H54 (cell line): ENCODE measurements around the gene TRAPPC6A.

Source experiments
- DNase-seq: peaks from one replicate; pipeline ENCODE4 v3.0.0; 2011; ENCODE audit warnings: low spot score, mixed read lengths; ENCODE audit not compliant: insufficient read length
- FAIRE-seq: peaks from 3 replicates; lab custom pipeline; 2011; peaks lifted over from hg19 to GRCh38; lab: Jason Lieb, UNC
- POLR2A ChIP-seq: IDR thresholded peaks from 2 replicates; pipeline ENCODE4 v1.6.1; 2011; ENCODE audit warnings: low read depth, mild to moderate bottlenecking, low read length

The TRAPPC6A gene

DNA sequence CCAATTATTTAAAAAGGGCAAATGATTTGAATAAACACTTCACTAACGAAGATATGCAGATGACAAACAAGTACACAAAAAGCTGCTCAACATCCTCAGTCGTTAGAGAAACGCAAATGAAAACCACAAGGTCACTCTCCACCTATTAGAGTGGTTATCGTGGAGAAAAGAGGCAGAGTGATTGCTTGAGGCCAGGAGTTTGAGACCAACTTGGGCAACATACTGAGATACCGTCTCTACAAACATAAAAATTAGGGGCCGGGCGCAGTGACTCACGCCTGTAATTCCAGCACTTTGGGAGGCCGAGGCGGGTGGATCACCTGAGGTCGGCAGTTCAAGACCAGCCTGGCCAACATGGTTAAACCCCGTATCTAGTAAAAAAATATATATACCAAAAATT, 27.8 kb upstream of the TRAPPC6A start:
- no peak for DNase-seq
- no peak for TF ChIP-seq POLR2A
- no peak for FAIRE-seq

DNA sequence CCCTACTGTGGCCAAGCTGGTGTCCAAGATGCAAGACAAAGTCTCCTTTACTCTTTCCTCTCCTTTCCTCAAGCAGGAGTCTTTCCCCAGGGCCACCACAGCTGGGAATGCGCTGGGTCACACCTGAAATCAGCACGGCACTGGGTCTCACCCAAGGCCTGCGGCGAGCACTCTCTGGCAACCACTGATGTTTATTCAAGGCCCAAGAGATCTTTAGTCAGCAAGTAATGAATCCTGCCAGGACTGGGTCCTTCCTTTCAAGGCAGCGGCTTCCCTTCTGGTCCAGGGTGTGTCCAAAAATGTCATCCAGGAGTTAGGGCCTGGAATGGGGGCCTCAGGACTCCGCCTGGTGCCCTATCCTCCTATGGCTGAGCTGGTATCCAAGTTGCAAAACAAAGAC, 24.6 kb upstream of the TRAPPC6A start:
- no peak for DNase-seq
- TF ChIP-seq POLR2A = no peak
- FAIRE-seq = no peak

DNA sequence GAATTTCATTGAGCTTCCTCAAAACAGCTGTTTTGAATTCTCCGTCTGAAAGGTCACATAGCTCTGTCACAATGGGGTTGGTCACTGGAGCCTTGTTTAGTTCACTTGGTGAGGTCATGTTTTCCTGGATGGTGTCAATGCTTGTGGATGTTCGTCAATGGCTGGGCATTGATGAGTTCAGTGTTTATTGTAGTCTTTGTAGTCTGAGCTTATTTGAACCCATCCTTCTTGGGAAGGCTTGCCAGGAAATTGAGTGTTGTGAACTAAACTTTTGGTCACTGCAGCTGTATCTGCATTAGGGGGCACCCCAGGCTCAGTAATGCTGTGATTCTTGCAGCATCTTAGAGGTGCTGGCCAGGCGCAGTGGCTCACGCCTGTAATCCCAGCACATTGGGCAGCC, 22.5 kb upstream of the TRAPPC6A start:
- FAIRE-seq (no peak), DNase-seq (no peak)
- TF ChIP-seq POLR2A = no peak

DNA sequence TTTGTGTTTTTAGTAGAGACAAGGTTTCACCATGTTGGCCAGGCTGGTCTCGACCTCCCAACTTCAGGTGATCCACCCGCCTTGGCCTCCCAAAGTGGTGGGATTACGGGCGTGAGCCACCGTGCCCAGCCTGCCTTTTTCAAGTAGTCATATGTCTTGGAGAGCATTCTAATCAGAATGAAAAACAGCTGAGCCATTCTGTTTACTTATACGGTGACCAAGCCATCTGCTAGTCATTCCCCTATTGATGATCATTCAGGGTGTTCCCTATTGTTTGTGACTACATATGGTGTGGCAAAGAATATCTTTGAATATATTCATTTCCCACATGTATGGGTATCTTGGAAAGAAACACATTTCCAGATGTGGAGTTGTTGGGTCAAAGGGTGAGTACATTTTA, 17.7 kb upstream of the TRAPPC6A start:
- no peak for TF ChIP-seq POLR2A
- FAIRE-seq = no peak
- DNase-seq = no peak

DNA sequence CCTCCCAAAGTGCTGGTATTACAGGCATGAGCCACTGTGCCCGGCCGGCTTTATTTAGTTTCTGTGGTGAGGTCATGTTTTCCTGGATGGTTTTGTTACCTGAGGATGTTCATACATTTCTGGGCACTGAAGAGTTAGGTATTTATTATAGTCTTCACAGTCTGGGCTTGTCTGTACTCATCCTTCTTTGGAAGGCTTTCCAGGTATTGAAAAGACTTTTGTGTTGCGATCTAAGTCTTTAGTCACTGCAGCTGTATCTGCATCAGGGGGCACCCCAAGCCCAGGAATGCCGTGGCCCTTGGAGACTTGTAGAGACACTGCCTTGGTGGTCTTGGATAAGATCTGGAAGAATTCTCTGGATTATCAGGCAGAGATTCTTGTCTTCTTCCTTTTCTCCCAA, 13.3 kb upstream of the TRAPPC6A start:
- FAIRE-seq = no peak
- DNase-seq = no peak
- no peak for TF ChIP-seq POLR2A

DNA sequence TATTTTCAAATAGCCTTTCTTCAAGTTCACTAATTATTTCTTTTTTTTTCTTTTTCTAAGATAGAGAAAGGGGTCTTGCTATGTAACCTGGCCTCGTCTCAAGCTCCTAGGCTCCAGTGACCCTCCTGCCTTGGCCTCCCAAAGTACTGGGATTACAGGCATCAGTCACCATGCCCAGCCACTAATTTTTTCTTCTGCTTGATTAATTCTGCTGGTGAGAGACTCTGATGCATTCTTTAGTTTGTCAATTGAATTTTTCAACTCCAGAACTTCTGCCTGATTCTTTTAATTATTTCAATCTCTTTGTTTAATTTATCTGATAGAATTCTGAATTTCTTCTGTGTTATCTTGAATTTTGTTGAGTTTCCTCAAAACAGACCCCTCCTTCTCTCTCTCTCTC, 11.9 kb upstream of the TRAPPC6A start:
- no peak for TF ChIP-seq POLR2A
- FAIRE-seq = no peak
- no peak for DNase-seq

DNA sequence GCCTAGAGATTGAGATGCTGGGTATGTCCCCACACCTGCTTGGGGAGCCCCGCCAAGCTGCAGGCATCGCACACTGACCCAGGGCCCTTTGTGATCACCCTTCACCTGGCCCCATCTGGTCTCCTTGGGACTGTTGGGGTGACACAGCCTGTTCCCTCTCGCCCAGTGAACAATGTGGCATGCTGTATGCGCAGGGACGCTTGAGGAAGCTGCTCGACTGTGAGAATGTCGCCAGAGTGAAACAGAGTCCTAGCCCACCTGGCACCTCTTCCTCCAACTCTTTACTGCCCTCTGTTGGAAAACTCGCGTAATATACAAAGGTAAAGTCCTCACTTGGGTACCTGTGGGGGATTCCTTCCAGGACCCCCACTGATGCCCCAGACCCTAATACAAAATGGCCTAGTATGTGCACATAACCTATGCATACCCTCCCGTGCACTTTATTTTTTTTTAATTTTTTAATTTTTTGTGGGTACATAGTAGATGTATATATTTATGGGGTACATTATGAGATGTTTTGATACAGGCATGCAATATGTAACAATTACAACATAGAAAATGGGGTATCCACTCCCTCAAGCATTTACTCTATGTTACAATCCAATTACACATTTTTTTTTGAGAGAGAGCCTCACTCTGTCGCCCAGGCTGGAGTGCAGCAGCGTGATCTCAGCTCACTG, 9.5 kb upstream of the TRAPPC6A start:
- no peak for TF ChIP-seq POLR2A
- no peak for FAIRE-seq
- no peak for DNase-seq

DNA sequence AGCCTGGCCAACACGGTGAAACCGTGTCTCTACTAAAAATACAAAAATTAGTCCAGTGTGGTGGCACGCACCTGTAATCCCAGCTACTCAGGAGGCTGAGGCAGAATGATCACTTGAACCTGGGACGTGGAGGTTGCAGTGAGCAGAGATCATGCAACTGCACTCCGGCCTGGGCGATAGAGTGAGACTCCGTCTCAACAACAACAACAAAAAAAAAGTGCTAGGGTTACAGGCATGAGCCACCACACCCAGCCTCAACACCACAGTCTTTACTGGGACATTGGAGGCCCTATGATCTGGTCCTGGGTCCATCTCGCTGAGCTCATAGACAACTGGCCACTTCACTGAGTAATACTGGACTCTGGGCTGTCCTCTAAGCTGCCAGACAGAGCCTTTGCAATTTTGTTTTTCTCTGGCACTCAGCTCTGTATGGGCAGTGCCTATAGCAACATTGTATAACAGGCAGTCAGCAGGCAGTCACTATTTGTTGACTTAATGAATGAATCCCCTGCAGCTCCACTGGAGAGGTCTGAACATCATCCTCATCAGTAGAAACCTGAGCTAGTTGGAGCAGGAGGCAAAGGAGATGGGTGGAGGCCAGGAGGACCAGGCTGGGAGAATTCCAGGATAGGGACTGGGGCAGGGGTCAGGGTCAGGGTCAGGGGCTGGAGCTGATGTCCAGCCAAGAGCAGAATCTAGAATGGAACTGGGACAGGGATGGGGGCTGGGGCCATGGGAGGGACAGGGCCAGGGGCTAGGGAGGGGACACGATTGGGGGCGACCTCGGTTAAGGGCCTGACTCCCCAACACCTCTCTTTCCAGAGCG, 8.7 kb upstream of the TRAPPC6A start:
- no peak for DNase-seq
- FAIRE-seq = no peak
- no peak for TF ChIP-seq POLR2A

DNA sequence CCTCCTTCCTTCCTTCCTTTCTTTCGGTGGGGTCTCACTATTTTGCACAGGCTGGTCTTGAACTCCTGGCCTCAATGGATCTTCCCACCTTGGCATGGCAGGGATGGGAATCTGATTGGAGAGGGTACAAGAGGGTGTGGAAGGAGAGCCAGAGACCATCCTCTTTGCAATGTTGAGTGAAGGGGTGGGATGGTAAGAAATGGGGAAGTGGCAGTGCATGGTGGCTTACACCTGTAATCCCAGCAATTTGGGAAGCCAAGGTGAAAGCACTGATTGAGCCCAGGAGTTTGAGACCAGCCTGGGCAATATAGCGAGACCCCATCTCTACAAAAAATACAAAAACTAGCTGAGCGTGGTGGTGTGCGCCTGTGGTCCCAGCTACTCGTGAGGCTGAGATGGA, 6.1 kb upstream of the TRAPPC6A start:
- DNase-seq (no peak), FAIRE-seq (no peak)
- TF ChIP-seq POLR2A = no peak

DNA sequence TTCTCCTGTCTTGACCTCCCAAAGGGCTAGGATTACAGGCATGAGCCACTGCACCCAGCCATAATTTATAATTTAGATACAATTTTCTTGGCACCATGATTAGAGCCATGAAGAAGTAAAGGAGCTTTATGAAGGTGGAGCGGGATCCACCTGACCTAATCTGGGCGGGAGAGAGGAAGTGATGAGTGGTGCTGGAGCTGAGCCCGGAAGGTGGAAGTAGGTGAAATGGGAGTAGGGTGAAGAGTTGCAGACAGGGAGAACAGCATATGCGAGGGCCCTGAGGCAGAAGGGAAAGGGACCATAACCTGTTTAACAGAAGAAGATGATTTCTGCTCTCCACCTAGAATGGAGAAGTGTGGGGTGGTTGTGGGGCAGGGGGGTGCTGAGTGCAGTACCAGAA, 4.7 kb upstream of the TRAPPC6A start:
- FAIRE-seq = no peak
- TF ChIP-seq POLR2A = no peak
- DNase-seq = no peak

DNA sequence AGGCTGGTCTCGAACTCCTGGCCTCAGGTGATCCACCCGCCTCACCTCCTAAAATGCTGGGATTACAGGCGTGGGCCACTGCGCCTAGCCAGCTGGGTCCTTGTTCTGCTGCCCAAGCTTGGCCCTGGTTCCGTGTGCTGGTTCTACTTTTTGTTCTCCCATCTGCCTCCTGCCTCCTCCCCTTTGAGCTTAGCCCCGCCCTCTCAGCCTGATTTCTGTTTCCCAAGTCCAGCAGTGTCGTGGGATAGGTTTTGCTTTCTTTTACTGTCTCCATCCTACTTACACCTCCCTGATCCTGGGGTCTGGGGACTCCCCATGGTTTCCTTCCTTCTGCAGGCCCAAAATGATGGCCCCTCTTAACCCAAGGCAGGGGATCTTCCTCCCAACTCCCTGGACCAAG, 2.9 kb upstream of the TRAPPC6A start:
- no peak for TF ChIP-seq POLR2A

DNA sequence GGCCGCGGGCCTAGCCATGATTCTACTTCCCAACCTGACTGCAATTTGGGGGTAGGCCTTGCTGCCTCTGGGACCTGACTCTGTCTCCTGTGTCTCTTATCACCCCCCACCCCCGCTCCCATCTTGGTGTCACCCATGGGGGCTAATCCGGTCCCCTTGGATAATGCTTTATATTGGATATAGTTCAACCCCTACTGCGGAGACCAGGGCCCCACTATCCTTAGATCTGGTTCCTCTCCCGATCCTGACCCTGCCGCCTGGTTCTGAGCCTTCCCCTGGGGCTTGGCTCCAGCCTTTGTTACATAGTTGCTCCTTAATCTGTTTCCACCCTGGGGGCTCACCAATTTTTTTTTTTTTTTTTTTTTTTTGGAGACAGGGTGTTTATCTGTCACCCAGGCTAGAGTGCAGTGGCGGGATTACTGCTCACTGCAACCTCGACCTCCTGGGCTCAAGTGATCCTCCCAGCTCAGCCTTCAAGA, 1.9 kb upstream of the TRAPPC6A start:
- TF ChIP-seq POLR2A = no peak
- FAIRE-seq = no peak
- no peak for DNase-seq

More for the DNA sequence above, 2.9 kb upstream of the TRAPPC6A start:
- no peak for FAIRE-seq
- no peak for DNase-seq

DNA sequence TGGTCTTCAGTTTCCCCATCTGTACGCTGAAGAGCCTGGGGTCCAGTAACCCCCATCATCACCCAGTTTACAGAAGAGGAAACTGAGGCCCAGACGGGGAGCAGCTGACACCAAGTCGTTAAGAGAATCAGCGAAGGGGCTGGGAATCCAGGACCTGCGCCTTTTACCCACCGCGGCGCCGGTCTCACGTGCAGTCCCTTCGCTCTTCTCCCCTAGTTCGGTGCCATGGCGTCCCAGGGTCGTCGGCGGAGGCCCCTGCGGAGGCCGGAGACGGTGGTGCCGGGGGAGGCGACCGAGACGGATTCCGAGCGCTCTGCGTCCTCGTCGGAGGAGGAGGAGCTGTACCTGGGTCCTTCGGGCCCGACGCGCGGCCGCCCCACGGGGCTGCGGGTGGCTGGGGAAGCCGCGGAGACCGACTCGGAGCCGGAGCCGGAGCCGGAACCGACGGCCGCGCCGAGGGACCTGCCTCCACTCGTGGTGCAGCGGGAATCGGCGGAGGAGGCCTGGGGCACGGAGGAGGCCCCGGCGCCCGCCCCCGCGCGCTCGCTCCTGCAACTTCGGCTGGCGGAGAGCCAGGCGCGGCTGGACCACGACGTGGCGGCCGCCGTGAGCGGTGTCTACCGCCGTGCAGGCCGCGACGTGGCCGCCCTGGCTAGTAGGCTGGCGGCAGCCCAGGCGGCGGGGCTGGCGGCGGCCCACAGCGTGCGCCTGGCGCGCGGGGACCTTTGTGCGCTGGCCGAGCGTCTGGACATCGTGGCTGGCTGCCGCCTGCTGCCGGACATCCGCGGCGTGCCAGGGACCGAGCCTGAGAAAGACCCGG, 1.2 kb upstream of the TRAPPC6A start:
- FAIRE-seq (no peak), DNase-seq (no peak)
- no peak for TF ChIP-seq POLR2A
